HL-60/S4 treated with retinoic acid at 250 ng/mL for 4 days and 3 days (cell line): Measurements from ENCODE around the gene HERPUD2.
"Not testable (repeated sequence)": the region's sequence is repeated elsewhere in the genome, so short reads cannot be mapped to it uniquely, and the experiment has no call there.

ENCODE experiments used
- in situ Hi-C: fragments of 300-500 bp; cut with MboI; formaldehyde crosslinking; loops from 2 replicates; pipeline ENCODE4 v1.7.0; 2022; ENCODE audit warnings: low sequenced_read_pairs

The HERPUD2 gene

GRCh38 chr7:35716038-35716803 lies 21.3 kb upstream of the HERPUD2 start:
- in situ Hi-C loops: loop anchor here (25.0 kb wide), 1 partner anchor 196 kb away; no protein-coding TSS in a partner anchor

GRCh38 chr7:35714862-35715261 lies 19.9 kb upstream of the HERPUD2 start:
- in situ Hi-C loops: loop anchor here (25.0 kb wide), 1 partner anchor 197 kb away; no protein-coding TSS in a partner anchor

DNA sequence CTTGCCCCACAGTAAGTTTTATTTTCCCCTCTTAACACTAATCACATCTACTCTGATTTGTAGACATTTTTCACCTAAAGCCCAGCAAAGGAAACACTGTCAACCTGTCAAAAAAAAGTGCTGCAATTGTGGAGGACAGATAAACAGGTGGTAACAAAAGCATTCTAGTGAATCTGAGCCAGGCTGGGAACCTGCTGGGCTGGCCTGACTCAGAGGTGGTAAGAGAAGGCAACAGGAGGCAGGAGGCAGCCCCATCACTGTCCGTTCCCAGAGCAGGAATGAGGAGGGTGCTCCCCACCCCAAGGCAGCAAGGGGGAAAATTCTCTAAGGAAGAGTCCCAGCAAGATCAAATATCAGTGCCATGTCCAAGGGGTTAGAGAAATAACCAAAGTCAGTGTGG lies 19.5 kb upstream of the HERPUD2 start:
- in situ Hi-C loops: loop anchor here (25.0 kb wide), 1 partner anchor 198 kb away; no protein-coding TSS in a partner anchor

- in situ Hi-C loops: loop anchor here (25.0 kb wide), 1 partner anchor 200 kb away; no protein-coding TSS in a partner anchor
These were observed 17.8 kb upstream of the HERPUD2 start for GRCh38 chr7:35712563-35713226.

DNA sequence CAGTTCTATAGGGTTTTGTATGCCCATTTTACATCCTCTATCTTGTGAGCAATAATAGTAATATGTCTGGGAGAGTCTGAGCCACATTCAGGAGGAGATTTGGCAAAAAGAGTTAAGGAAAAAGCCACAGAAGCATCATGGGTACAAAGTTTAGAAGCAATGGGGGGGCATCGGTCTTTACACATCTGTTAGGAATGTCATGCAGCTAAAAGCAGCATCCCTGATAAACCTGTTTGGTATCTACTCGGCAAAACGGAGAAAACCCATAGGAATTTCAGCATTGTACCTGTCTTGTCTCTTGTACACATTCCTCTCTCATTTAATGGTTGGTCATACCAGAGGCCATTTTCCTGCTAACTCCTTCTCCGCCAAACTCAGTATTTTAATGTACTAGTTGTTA lies 12.5 kb upstream of the HERPUD2 start:
- in situ Hi-C loops: loop anchor here (25.0 kb wide), 1 partner anchor 205 kb away; no protein-coding TSS in a partner anchor

GRCh38 chr7:35705932-35706461 lies 11.1 kb upstream of the HERPUD2 start:
- in situ Hi-C loops: loop anchor here (25.0 kb wide), 1 partner anchor 206 kb away; no protein-coding TSS in a partner anchor

- in situ Hi-C loops: loop anchor here (25.0 kb wide), 1 partner anchor 208 kb away; no protein-coding TSS in a partner anchor
These were observed 9.3 kb upstream of the HERPUD2 start for GRCh38 chr7:35704261-35704660.

GRCh38 chr7:35702541-35702940 lies 7.6 kb upstream of the HERPUD2 start:
- in situ Hi-C loops: loop anchor here (25.0 kb wide), 1 partner anchor 210 kb away; no protein-coding TSS in a partner anchor

- in situ Hi-C loops: loop anchor here (25.0 kb wide), 1 partner anchor 211 kb away; no protein-coding TSS in a partner anchor
These were observed 6.5 kb upstream of the HERPUD2 start for GRCh38 chr7:35701287-35701900.

DNA sequence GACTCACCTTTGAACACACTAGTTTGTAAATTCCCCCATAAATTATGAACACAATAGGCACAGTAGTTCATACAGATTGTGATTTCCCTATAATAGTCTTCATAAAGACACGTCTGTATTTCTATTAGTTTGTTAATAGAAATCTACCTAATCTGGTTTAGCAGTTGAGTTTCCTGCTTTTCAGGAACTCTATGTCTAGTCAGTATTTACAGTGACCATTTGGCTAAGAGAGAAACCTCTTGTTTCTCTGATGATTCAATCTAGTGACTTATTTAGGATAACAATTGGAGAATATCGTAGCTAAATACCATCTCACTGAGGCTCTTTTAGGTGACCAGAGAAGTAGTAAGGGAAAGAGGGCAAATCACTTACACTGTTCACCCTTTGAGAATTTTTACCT lies 5.9 kb upstream of the HERPUD2 start:
- in situ Hi-C loops: loop anchor here (25.0 kb wide), 1 partner anchor 211 kb away; no protein-coding TSS in a partner anchor

DNA sequence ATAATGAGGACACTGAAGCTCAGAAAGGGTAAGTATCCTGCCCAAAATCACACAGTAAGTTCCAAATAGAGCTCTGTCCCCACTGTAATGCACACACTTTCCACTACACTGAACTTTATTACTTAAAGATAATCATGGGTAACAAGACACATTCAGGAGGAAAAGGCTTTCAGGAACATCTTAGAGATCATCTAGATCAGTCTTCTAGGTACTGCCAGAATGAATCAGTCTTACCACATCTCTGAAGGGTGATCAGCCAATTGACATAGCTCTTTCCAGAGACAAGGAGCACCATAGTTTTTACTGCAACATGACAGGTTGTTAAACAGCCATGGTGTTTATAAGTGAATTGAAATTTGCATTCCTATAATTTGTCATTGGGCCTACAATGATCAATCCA lies 5.4 kb upstream of the HERPUD2 start:
- in situ Hi-C loops: loop anchor here (25.0 kb wide), 1 partner anchor 212 kb away; no protein-coding TSS in a partner anchor

GRCh38 chr7:35699796-35700305 lies 4.9 kb upstream of the HERPUD2 start:
- in situ Hi-C loops: loop anchor here (25.0 kb wide), 1 partner anchor 212 kb away; no protein-coding TSS in a partner anchor

GRCh38 chr7:35698382-35698781 lies 3.4 kb upstream of the HERPUD2 start:
- in situ Hi-C loops: not testable (repeated sequence)

- in situ Hi-C loops: no loop called here
These were observed 2.7 kb upstream of the HERPUD2 start for GRCh38 chr7:35697414-35698175.

GRCh38 chr7:35695987-35696386 lies 1.1 kb upstream of the HERPUD2 start:
- in situ Hi-C loops: no loop called here

- in situ Hi-C loops: no loop called here
These were observed 527 bp upstream of the HERPUD2 start for GRCh38 chr7:35695473-35695850.

GRCh38 chr7:35694161-35694783 lies 663 bp downstream of the HERPUD2 start:
- in situ Hi-C loops: no loop called here

- in situ Hi-C loops: no loop called here
These were observed 3.1 kb downstream of the HERPUD2 start for GRCh38 chr7:35691827-35692307.

DNA sequence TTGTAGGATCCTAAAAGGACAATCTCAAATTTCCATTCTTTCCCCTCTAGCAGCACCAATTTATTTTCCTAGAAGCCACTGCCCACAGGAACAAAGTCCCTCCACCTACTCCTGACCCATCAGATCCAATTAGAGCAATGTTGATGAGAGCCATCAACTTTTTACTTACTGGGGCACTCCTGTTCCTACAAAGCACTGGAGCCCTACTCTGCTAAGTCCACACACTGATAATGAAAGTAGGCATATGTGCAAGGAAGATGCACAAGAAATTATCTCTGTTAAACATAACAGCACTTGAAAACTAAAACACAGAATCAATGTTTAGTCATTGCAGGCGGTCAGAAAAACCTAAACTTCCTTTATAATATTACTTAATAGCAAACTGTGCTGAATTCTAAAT lies 3.6 kb downstream of the HERPUD2 start:
- in situ Hi-C loops: no loop called here
